GM21717 (cell line): ENCODE measurements around the gene GATA3.

ENCODE experiments used
- ATAC-seq: cut with Tn5 transposase; IDR thresholded peaks from one replicate; pipeline ENCODE4 v1.9.1; 2021; ENCODE audit warnings: mild to moderate bottlenecking, moderate library complexity; ENCODE audit not compliant: unreplicated experiment

GATA3 gene

GRCh38 chr10:8037941-8038894 is 16.3 kb upstream of the GATA3 start:
- no peak for ATAC-seq

GRCh38 chr10:8039321-8039881 is 15.1 kb upstream of the GATA3 start:
- no peak for ATAC-seq

- ATAC-seq, result no peak
These were observed 13.8 kb upstream of the GATA3 start for GRCh38 chr10:8040651-8041050.

GRCh38 chr10:8041284-8041991 is 13.1 kb upstream of the GATA3 start:
- ATAC-seq, result no peak

- no peak for ATAC-seq
These were observed 12.3 kb upstream of the GATA3 start for GRCh38 chr10:8041992-8042720.

- ATAC-seq, result no peak
These were observed 11.5 kb upstream of the GATA3 start for GRCh38 chr10:8042721-8043568.

GRCh38 chr10:8043569-8044306 is 10.8 kb upstream of the GATA3 start:
- no peak for ATAC-seq

- no peak for ATAC-seq
These were observed 10.1 kb upstream of the GATA3 start for GRCh38 chr10:8044331-8044907.

GRCh38 chr10:8044908-8045725 is 9.4 kb upstream of the GATA3 start:
- no peak for ATAC-seq

GRCh38 chr10:8045726-8046494 is 8.6 kb upstream of the GATA3 start:
- ATAC-seq, result no peak

GRCh38 chr10:8047452-8048280 is 6.8 kb upstream of the GATA3 start:
- ATAC-seq, result no peak

GRCh38 chr10:8048281-8049008 is 6.0 kb upstream of the GATA3 start:
- no peak for ATAC-seq

GRCh38 chr10:8049045-8049864 is 5.2 kb upstream of the GATA3 start:
- ATAC-seq, result no peak

GRCh38 chr10:8049865-8050555 is 4.5 kb upstream of the GATA3 start:
- no peak for ATAC-seq
